Measurements from ENCODE around the gene LSAMP. TPM values are rescaled to one million over a fixed set of nuclear protein-coding genes. Genes with fewer than 3 reads are reported as not detected.

The LSAMP gene
- total RNA-seq, 1 experiment from 2014 or later = 0.10 TPM

DNA sequence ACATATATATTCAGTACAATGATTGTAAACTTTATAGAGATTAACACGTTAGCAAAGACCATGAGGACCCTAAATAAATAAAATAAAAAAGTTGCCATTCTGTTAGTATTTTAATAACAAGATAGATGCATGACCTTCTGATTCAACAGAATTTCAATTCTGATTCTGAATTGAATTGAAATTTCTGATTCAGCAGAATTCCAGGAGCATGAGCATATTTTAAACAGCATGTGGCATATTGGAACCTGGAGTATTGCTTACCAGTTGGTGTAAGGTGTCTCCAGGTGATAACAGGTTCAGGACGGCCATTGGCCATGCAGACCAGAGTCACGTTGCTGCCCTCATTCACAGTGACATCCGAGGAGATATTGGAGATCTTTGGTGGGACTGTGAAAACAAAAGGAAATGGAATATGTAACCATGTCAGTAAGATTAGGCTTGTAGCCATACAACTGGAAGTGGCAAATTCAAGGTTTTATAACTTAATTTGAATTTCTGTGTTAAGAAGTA lies 426.0 kb downstream of the LSAMP start:
- DNase-seq (ENCODE audit: low spot score) = no peak

DNA sequence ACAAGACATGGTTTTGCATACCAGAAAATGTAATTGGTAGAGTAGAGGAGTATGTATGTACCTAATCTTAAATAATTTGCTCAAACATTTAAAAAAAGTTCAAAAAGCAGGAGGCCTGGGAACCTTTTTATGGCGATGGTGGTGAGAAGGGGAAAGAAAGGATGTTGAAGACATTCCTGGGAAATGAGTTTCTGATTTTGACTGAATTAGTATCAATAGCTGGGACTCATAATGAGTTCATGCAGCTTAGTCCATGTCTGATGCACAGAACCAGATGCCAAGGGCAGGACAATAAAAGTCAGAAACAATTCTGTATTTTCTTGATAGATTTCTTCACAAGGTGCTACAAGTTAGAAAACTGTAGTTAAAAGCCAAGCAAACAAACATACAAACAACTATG lies 426.6 kb downstream of the LSAMP start:
- DNase-seq (ENCODE audit: low spot score) = no peak

DNA sequence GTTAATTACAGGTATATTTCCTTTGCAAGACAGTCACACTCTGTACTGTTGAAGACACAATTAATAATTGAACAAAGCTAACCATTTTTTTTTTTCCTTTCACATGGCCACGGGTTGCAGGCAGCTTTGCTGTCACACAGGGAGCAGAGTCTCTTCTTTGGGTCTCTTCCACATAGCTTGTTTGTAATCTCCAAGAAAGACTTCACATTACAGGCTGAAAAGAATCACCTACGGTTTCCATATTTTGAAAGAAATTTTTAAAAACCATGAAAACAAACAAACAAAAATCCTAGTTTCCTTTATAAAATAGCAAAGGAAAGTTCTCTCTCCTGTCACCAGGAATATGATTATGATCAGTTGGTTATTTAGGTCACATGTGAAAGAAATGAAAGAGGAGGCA lies 429.4 kb downstream of the LSAMP start:
- DNase-seq (ENCODE audit: low spot score) = no peak

DNA sequence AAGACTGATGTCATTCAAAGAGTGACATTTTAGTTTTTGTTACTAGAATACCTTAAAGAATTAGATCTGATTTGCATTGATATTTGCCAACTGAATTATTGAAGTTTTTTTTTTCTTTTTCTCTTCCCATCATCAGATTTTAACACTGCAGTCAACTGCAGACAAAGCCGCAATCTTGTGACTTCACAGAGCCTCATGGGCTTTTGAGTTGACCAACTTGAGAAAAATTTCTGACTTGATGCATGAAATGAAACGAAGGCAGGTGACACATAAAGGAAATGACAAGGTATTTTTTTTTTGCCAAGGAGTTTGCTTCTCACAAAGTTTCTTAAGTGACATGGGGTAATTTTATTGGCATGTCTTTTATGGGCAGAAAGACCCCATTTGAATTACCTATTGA lies 438.3 kb downstream of the LSAMP start:
- DNase-seq (ENCODE audit: low spot score) = no peak

DNA sequence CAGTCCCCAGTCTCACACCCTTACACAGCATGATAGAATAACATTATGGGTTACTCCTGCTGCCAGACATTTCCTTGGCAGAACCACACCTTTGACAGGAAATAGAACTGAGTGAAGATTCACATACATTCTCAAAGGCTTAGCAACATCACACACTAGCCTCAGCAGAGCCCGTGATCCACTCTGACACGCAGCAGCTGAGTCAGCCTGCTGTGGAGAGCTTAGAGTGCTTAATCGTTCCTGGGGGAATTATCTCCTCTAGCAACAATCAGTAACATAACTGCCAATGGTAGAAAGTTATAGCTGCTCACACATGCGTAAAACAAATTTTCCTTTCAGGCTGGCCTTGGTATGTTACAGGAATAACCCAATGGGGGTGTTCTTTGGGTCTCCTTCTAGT lies 439.9 kb downstream of the LSAMP start:
- DNase-seq (ENCODE audit: low spot score) = peak; percentile 97

DNA sequence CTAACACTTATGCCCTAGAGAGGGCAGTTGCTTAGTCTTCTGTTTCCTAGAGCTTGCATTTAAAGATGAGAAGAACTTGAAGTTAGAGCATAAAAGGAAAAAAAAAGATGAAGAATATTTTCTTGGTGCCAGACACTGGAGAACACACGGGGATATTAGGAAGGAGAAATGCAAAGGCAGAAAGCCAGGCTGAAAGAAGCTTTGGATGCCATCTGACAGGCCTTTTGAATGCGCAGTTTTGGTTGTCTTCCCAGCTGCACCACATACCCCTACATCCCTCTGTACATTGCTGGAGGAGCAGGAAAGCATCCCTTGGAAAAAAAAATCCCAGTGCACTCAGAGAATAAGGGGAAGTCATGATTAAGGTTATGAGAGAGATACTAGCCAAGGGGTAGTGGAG lies 443.1 kb downstream of the LSAMP start:
- DNase-seq (ENCODE audit: low spot score) = no peak

DNA sequence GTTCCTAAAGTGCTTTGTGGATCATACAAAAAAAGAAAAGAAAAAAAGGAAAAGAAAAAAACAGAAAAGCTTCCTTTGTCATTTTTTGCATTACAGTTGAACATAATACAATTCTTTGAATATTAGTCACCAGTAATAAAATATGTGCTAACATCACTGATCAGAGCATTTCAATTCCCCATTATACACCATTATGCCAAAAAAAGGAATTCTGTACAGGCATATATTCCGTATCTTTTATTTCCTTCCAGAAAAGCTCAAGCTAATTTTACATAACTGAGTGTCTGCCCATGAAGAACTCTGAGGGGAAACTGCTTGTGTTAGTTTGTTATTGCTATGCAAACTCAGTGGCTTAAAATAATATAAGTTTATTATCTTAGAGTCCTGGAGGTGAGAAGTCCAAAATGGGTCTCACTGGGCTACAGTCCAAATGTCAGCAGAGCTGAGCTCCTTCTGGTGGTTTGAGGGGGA lies 444.1 kb downstream of the LSAMP start:
- DNase-seq (ENCODE audit: low spot score) = peak; percentile 51

DNA sequence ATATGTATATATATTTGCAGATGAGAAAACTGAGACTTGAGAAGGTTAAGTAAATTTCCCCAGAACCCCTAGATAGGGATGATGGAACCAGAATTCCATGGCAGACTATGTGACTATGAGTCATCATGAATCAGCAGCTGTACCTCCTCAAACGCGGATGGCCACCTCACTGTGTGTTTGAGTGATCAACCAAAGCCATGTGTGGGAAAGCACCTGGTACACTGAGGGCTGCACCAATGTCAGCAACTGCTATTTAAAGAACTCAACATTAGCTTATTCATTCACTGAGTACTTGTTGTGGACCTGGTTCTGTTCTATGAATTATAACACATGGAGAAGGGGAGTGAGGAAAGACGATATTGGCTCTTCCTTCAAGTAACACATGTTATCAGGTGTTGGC lies 445.0 kb downstream of the LSAMP start:
- DNase-seq (ENCODE audit: low spot score) = peak; percentile 98

DNA sequence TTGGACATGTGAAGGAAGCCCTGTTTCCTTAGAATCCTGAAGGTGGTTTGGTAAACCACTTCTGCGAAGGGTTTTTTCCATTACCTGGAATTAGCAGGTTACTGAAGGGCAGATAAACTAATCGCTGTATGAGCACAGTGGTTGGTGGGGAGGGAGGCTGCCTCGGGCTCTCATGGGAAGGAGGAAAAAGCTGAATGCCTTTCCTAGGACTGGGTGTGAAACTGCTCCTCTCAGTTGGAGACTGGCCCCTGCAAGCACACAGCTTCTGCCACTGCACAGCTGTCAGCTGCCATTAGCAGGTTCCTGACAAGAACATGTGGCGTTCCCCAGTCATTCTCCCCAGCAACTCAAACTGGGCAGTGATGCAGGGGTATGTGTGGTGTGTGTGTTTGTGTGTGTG lies 445.7 kb downstream of the LSAMP start:
- no peak for DNase-seq (ENCODE audit: low spot score)

DNA sequence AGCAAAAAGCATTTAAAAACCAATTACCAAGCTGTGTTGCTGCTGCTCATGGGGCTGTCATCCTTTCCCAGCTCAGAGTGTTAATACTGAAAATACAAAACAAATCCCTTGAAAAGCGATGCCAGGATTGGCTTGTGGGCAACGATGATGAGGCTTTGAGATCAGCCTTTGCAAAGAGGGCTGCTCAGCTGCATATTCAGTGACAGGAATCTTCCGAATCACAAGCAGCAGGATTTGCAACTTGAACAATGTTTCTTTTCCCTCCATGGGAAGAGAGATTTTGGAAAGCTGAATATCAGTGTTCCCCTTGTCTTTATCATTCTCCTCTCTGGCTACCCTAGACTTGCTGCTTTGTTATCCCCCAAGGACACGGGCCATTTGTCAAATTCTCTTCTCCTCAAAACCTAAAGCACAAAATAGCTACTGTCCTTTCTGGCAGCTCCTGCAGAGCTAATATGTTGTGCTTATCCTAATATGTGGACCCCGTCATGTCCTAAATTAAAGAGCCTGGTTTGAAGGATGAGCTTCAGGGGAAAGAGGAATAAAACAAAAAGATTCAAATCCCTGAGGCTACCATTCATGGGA lies 446.2 kb downstream of the LSAMP start:
- DNase-seq (ENCODE audit: low spot score) = no peak

DNA sequence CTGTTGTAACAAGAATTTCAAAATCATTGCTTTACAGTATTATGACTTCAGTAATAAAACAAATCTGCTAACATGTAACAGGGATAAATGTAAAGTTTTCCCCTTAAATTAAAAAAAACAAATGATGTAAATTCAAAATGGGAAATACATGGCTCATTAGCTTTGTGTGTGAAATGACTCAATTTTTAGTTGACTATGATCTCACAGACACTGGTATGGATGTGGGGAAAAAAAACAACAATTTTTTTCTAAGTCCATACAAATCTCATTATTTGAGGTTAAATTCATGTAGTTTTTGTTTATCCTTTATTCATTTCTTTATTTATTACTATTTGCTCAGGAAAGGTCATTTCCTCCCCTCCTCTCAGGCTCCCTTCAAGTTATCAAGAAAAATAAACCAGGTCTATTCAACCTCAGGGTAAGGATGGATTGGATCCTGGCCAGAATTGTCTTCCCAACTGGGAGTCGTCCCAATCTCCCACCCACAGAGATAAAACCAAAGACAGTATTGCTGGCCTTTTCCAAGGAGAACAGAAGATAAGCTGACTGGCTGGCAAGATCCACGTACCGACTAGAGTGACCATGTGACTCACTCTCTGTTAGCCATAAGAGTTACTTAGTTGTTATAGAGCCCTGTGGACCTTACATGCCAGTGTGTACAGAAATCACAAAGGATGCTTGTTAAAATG lies 448.7 kb downstream of the LSAMP start:
- peak; percentile 72 for DNase-seq (ENCODE audit: low spot score)

DNA sequence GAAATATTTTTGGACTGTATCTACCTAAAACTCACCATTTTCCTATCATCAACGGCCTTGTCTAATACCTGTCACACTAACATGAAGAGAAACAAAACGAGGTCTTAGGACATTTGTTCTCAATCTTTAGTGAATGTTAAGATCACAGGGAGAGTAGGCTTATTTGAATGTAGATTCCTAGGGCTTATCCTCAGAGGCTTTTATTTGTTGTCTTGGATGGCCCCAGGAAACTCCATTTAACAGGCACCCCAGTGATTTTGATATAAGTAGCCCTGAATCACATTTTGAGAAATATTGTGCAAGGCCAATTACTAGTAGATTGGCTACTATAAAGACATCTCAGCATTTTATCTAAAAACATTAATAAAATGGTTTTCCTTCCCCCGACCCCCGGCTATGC lies 454.6 kb downstream of the LSAMP start:
- no peak for DNase-seq (ENCODE audit: low spot score)

DNA sequence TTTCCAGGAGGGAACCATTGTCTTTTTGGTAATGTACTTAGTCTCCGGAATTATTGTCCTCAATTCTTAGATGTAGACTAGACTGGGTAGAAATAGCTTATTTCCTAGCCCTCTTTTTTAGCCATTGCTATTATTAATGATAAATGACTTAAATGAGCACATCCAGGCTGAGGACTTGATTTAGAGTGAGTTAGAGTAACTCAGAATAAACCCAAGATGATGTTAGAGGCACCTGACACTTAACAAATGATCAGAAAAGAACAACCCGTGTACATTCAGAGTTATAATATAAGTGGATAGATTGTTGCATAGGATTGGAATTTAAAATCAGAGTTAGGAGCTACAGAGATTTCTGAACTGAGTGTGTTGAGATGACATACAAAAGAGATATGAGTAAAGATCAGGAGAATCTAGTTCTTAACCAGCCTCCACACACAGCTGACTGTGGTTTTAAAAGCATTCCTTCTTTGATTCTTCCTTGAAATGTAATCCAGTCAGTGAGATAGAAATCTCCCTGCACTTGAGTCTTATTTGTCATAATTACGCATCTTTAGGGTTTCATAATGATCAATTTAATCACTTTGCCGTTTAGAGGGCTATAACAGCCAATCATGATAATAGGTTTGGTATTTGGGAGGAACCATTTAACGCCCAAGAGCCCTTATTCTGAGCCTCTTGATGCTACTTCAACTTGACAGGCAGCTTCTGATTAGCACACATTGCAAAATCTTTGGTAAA lies 455.4 kb downstream of the LSAMP start:
- peak; percentile 61 for DNase-seq (ENCODE audit: low spot score)

DNA sequence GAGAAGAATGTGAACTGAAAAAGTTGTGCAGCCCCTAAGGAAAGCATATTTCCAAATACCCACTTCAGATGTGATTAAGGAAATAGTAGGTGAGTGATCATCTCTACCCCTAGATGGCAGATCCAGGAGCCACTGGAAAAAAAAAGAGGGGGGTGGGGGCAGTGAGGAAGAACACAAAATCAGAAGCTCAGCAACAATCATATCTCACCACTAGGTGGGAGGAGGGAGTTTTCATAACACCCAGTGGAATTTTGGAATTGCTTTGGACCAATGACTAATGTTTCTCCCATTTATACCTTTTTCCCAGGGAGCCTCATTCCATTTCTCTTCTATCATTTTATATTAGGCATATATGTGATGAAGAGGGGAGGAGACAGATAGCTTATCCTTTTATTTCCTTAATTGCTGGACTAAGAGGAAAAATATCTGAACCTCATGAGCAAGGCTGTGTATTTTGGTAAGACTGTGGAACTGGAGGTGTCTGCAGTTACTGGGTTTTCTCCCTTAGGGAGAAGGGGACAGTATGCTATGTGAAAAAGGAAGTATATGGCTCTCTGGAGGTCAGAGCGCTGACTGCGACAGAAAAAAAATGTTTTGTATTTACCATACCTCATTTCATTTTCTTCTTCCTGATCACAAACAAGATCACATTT lies 458.6 kb downstream of the LSAMP start:
- DNase-seq (ENCODE audit: low spot score) = peak; percentile 72

DNA sequence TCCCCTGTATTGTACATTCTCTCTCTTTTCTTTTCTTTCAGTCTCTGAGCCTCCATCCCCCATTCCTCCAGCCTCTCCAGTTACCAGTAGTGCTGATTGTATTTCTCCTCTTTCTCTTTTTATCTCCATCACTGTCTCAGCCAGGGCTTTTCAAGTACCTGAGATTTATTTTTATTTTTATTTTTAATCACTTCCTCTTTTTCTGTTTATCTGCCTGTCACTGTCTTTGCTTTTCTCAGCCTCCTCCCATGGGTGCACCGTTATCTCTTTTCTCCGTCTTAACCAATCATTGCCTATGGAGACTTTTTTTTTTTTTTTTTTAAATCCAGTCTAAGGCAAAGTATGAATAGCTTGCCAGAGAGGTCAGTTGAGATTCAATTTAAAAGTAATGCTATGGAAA lies 462.7 kb downstream of the LSAMP start:
- DNase-seq (ENCODE audit: low spot score) = no peak

DNA sequence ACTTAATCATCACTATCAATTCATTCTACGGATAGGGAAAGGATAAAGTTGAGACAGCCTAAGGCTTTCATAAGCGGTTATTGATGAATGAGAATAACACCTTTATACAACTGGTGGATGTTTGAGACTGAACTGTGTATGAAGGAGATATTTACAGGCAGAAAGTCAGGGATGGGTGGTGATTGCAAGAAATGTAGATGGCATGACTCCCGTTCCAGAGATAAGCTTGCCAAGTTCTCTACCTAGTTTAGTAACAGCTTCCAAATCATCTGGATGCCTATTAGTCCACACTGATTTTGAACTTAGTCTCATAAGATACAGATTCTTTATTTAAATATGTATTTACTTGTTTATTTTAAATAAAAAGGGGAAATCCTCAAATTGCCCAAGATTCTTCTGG lies 463.2 kb downstream of the LSAMP start:
- no peak for DNase-seq (ENCODE audit: low spot score)

DNA sequence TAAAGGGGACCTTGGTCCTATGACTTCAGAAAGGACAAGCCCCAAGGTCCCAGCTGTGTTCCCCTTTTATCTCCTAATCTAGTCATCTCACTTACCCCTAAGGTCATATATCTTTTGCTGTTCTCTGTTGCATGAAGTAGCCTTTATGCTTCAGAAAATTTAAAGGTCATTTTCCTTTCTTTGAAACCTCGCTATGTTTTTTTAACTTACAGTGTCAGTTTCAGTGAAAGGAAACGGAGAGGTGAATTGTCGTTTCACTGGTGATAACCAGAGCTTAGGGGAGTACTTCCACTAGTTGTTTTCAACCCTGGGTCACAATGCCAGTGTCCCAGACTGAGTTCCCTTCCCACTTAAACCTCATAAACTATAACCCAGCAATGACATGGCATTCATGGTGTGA lies 464.6 kb downstream of the LSAMP start:
- no peak for DNase-seq (ENCODE audit: low spot score)

DNA sequence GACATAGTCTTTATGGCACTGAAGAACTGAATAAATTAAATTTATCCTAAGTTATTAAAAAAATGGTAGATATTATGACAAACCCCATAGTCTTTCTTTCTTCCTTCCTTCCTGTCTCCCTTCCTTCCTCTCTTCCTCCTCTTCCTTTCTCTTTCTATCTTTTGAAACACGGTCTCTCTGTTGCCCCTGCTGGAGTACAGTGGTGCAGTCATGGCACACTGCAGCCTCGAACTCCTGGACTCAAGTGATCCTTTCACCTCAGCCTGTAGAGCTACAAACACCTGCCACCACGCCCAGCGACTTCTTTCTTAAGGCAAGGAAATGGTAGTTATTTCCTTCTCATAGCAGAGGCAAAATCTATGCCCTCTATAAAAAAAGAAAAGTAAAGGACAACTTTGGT lies 467.4 kb downstream of the LSAMP start:
- DNase-seq (ENCODE audit: low spot score) = no peak

DNA sequence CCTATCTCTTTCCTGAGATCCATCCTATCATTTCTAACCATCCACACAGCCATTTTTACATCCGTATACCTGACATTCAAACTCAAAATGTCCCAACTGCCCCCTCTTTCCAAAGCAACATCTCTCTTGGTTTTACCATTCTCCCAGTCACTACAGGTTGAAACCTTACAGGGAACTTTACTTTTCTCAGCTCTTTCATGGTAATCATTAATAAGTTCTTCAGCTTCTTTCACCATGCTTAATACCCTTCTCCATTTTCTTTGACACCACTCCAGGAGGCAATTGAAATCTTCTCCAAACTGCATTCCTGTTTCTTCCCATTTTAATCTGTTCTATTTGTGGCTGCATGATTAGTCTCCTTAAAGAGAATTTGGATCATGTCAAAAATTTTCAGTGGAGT lies 469.5 kb downstream of the LSAMP start:
- no peak for DNase-seq (ENCODE audit: low spot score)

DNA sequence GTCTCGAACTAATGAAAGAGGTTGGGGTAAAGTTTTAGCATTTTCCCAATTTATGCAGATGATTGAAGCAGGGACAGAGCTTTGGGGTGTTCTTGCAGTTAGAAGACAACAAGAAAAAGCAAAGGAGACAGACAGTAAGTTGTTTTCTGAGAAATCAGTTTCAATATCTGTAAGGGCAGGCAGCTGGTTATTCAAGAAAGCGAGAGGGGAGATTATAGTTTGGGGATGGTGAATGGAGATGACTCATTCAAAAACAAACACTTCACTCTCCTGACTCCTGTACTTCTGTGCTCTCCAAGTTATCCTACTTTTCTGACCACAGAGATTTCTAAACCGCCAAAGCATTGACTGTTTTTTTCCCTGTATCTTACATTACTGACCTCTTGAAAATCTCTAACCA lies 469.9 kb downstream of the LSAMP start:
- DNase-seq (ENCODE audit: low spot score) = peak; percentile 86

DNA sequence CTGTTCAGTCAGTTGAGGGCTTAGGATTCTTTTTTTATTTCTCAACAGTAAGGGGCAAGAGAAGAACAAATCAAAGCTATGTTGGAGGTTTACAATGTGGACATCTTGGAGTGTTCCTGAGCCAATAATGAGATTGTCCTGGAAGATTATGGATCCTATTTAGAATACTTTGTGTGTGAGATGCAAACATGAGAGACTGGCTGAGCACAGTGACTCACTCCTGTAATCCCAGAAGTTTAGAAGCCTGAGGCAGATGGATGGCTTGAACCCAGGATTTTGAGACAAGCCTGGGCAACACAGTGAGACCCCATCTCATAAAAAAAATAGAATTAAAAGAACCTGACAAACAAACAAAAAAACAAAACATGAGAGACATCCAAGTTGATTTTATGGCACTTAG lies 470.3 kb downstream of the LSAMP start:
- DNase-seq (ENCODE audit: low spot score) = no peak

DNA sequence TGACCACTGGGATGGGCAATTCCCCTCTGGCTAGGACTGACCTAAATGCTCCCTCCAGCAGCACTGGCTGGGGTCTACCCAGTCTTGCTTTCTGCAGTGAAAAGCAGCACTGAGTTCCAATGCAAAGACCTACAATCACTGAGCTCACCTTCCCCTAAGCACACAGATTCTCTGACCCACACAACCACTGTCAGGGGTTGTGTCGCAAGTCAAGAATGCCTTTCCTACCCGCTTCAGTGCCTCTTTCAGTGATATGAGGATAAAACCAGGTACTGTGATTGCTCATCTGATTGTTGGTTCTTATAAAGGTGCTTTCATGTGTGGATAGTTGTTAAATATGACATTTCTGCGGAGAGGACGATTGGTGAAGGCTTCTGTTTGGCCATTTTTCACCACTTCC lies 476.4 kb downstream of the LSAMP start:
- DNase-seq (ENCODE audit: low spot score) = no peak

Measured in A172 (cell line).